CD4-positive, alpha-beta T cell (primary cell): ENCODE measurements around the gene CTNNA3. TPM values are rescaled to one million over a fixed set of nuclear protein-coding genes. Genes with fewer than 3 reads are reported as not detected.

Experiments
- ATAC-seq: fragments of 200-7000 bp; cut with Tn5 transposase; one replicate; pipeline ENCODE4 v1.10.0; 2022; ENCODE audit warnings: mild to moderate bottlenecking; ENCODE audit not compliant: poor library complexity
- CTCF ChIA-PET: fragments of 350-600 bp; sonication (Branson Sonifier 250); formaldehyde crosslinking; loops from one replicate; lab custom pipeline; 2021; ENCODE audit warnings: antibody characterized with exemption, inconsistent platforms; lab: Charles Lee
- POLR2A ChIA-PET: fragments of 350-600 bp; sonication (Branson Sonifier 250); formaldehyde crosslinking; loops from one replicate; lab custom pipeline; 2021; ENCODE audit warnings: antibody characterized with exemption, inconsistent platforms; lab: Charles Lee
- DNase-seq, 14 experiments: peaks; one replicate each; pipeline ENCODE4 v3.0.0-alpha.2; 2013 to 2020; ENCODE audit warnings: mixed read lengths in 2 of 14
- H3K27ac ChIP-seq, 2 donors: one replicate each; pipeline versions ENCODE4 v1.5.1 to v1.7.0; 2013; ENCODE audit warnings: low read length in 2 of 2, low read depth in 1 of 2, mild to moderate bottlenecking in 1 of 2
- H3K27me3 ChIP-seq, 2 experiments: 1 replicate in 1 of 2; 2 replicates in 1 of 2; pipeline versions ENCODE4 v1.6.1 to v1.7.0; 2013; ENCODE audit warnings: low read length in 2 of 2, control low read depth in 1 of 2, mild to moderate bottlenecking in 1 of 2, moderate library complexity in 1 of 2; ENCODE audit not compliant: insufficient read depth in 2 of 2, control insufficient read depth in 1 of 2
- H3K36me3 ChIP-seq: one replicate; pipeline ENCODE4 v1.6.1; 2013; ENCODE audit warnings: low read length, control low read depth; ENCODE audit not compliant: insufficient read depth
- H3K4me1 ChIP-seq: one replicate; pipeline ENCODE4 v1.6.1; 2013; ENCODE audit warnings: low read length, control low read depth; ENCODE audit not compliant: insufficient read depth
- H3K4me3 ChIP-seq: one replicate; pipeline ENCODE4 v1.5.1; 2013; ENCODE audit warnings: mild to moderate bottlenecking, low read length, moderate library complexity
- H3K9me3 ChIP-seq, 2 experiments: 1 replicate in 1 of 2; 2 replicates in 1 of 2; pipeline versions ENCODE4 v1.6.1 to v1.7.0; 2013; ENCODE audit warnings: low read length in 2 of 2, mild to moderate bottlenecking in 2 of 2, control low read depth in 1 of 2, moderate library complexity in 1 of 2; ENCODE audit not compliant: control insufficient read depth in 1 of 2, insufficient read depth in 1 of 2
- H3K27ac Mint-ChIP-seq: one replicate; pipeline ENCODE4 v1.8.0; 2020; ENCODE audit warnings: mixed read lengths
- H3K27me3 Mint-ChIP-seq: one replicate; pipeline ENCODE4 v1.8.0; 2021; ENCODE audit warnings: mixed read lengths
- H3K36me3 Mint-ChIP-seq: one replicate; pipeline ENCODE4 v1.8.0; 2021; ENCODE audit warnings: low read depth, mixed read lengths
- H3K4me1 Mint-ChIP-seq: one replicate; pipeline ENCODE4 v1.8.0; 2021; ENCODE audit warnings: low read depth, mixed read lengths
- H3K4me3 Mint-ChIP-seq: one replicate; pipeline ENCODE4 v1.8.0; 2020; ENCODE audit warnings: mild to moderate bottlenecking, mixed read lengths
- H3K9me3 Mint-ChIP-seq: one replicate; pipeline ENCODE4 v1.8.0; 2020; ENCODE audit warnings: mixed read lengths
- intact Hi-C, 2 experiments: fragments of 100-400 bp; cut with DNase I in 1 of 2; cut with micrococcal nuclease in 1 of 2; formaldehyde crosslinking; loops; one replicate each; pipeline versions ENCODE4 v1.15.1 to v1.9.0; 2023 to 2025; cut with DNase I, micrococcal nuclease
- total RNA-seq, 174 experiments: library from RNA in 2 of 174; stranded (reverse) in 2 of 174; gene quantifications; one replicate each; pipeline ENCODE4 v1.2.3 and lab custom pipeline; 2021 to 2026
- TF ChIP-seq, protein P1 (sequence below): fragments of 200-600 bp; IDR thresholded peaks from one replicate; pipeline ENCODE4 v1.8.0; 2022; ENCODE audit warnings: antibody characterized with exemption, mild to moderate bottlenecking

Gene CTNNA3
- total RNA-seq, 2 experiments from 2014 or later = 0.80 TPM; not detected in 1

GRCh38 chr10:66746711-66747110 lies 949.3 kb downstream of the CTNNA3 start:
- Histone ChIP-seq H3K27me3 (no peaks in the 10 kb centered on the region), H3K36me3 (no peaks in the 10 kb centered on the region), H3K4me1 (no peaks in the 10 kb centered on the region), H3K4me3 (no peak overlapping the region), H3K9me3 (peaks cover 0 to 5% of the 10 kb centered on the region in 2 experiments), H3K27ac (no peak overlapping the region)
- no peaks in the 10 kb centered on the region for H3K27me3 Mint-ChIP-seq
- ChIA-PET CTCF (no interaction called here), POLR2A (no interaction called here)
- H3K27ac Mint-ChIP-seq = no peak overlapping the region
- no peaks in the 10 kb centered on the region for H3K4me1 Mint-ChIP-seq
- no peak overlapping the region for H3K4me3 Mint-ChIP-seq
- TF ChIP-seq, protein P1, sequence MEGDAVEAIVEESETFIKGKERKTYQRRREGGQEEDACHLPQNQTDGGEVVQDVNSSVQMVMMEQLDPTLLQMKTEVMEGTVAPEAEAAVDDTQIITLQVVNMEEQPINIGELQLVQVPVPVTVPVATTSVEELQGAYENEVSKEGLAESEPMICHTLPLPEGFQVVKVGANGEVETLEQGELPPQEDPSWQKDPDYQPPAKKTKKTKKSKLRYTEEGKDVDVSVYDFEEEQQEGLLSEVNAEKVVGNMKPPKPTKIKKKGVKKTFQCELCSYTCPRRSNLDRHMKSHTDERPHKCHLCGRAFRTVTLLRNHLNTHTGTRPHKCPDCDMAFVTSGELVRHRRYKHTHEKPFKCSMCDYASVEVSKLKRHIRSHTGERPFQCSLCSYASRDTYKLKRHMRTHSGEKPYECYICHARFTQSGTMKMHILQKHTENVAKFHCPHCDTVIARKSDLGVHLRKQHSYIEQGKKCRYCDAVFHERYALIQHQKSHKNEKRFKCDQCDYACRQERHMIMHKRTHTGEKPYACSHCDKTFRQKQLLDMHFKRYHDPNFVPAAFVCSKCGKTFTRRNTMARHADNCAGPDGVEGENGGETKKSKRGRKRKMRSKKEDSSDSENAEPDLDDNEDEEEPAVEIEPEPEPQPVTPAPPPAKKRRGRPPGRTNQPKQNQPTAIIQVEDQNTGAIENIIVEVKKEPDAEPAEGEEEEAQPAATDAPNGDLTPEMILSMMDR = no peak
- DNase-seq (no peak), ATAC-seq (no peak)
- H3K9me3 Mint-ChIP-seq = peaks cover 4% of the 10 kb centered on the region
- no peaks in the 10 kb centered on the region for H3K36me3 Mint-ChIP-seq
- intact Hi-C loops = no loop called here

DNA sequence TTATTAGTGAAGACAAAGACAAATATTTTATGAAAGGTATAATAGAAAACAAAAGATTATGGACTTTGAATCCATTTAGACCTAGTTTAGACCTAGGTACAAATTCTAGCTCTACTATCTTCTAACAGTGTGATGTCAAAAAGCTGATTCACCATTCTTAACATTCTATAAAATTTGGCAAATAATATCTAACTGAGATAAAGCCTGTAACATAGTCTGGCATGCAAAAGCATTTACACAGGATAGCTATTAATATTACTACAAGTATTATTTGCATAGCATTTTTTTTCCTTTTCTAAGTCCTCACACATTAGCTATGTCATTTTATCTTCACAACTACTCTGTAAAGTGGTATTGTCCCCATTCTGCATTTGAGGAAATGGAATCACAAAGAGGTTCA lies 949.7 kb downstream of the CTNNA3 start:
- no peaks in the 10 kb centered on the region for H3K36me3 ChIP-seq
- H3K4me3 ChIP-seq = no peak overlapping the region
- DNase-seq (no peak), ATAC-seq (no peak)
- H3K36me3 Mint-ChIP-seq = no peaks in the 10 kb centered on the region
- no peak overlapping the region for H3K27ac Mint-ChIP-seq
- ChIA-PET CTCF (no interaction called here), POLR2A (no interaction called here)
- H3K27me3 ChIP-seq = no peaks in the 10 kb centered on the region
- H3K4me1 Mint-ChIP-seq = no peaks in the 10 kb centered on the region
- intact Hi-C loops = no loop called here
- no peak overlapping the region for H3K27ac ChIP-seq
- no peaks in the 10 kb centered on the region for H3K4me1 ChIP-seq
- H3K9me3 Mint-ChIP-seq = peaks cover 5% of the 10 kb centered on the region
- TF ChIP-seq, protein P1 = no peak
- H3K27me3 Mint-ChIP-seq = no peaks in the 10 kb centered on the region
- peaks cover 0 to 5% of the 10 kb centered on the region in 2 experiments for H3K9me3 ChIP-seq
- H3K4me3 Mint-ChIP-seq = no peak overlapping the region

- Histone ChIP-seq H3K4me1 (no peaks in the 10 kb centered on the region), H3K27ac (no peak overlapping the region), H3K9me3 (peaks cover 0 to 5% of the 10 kb centered on the region in 2 experiments), H3K36me3 (no peaks in the 10 kb centered on the region), H3K27me3 (no peaks in the 10 kb centered on the region), H3K4me3 (no peak overlapping the region)
- Mint-ChIP-seq H3K27ac (no peak overlapping the region), H3K4me3 (no peak overlapping the region), H3K27me3 (no peaks in the 10 kb centered on the region), H3K36me3 (no peaks in the 10 kb centered on the region), H3K9me3 (peaks cover 4% of the 10 kb centered on the region), H3K4me1 (no peaks in the 10 kb centered on the region)
- TF ChIP-seq, protein P1 = no peak
- POLR2A ChIA-PET = no interaction called here
- DNase-seq (no peak), ATAC-seq (no peak)
- CTCF ChIA-PET = no interaction called here
- intact Hi-C loops = no loop called here
Observed at GRCh38 chr10:66744915-66745314, 951.1 kb downstream of the CTNNA3 start.
